ENCODE measurements around the gene GPATCH4.
"Not testable (repeated sequence)": the region's sequence is repeated elsewhere in the genome, so short reads cannot be mapped to it uniquely, and the experiment has no call there.

Gene GPATCH4

GRCh38 chr1:156625436-156626078 lies 24.3 kb upstream of the GPATCH4 start:
- DNase-seq, result no peak

GRCh38 chr1:156624814-156625435 lies 23.6 kb upstream of the GPATCH4 start:
- DNase-seq, result no peak

GRCh38 chr1:156623946-156624813 lies 22.9 kb upstream of the GPATCH4 start:
- no peak for DNase-seq

- DNase-seq, result no peak
Measured at GRCh38 chr1:156622581-156623297, 21.5 kb upstream of the GPATCH4 start.

GRCh38 chr1:156619582-156619955 lies 18.3 kb upstream of the GPATCH4 start:
- no peak for DNase-seq

GRCh38 chr1:156618853-156619581 lies 17.7 kb upstream of the GPATCH4 start, which contains the start of gene HAPLN2:
Gene HAPLN2, plus strand, starts transcription at chr1:156619415. Its CDS starts 4,076 bp downstream, at chr1:156623491.
- no peak for DNase-seq

- peak; percentile 16 for DNase-seq
Measured at GRCh38 chr1:156616463-156616862, 15.2 kb upstream of the GPATCH4 start.

- DNase-seq, result no peak
Measured at GRCh38 chr1:156615946-156616345, 14.7 kb upstream of the GPATCH4 start.

GRCh38 chr1:156612666-156613065 lies 11.4 kb upstream of the GPATCH4 start:
- no peak for DNase-seq

- not testable (repeated sequence) for DNase-seq
Measured at GRCh38 chr1:156610072-156610471, 8.8 kb upstream of the GPATCH4 start.

GRCh38 chr1:156608981-156609380 lies 7.7 kb upstream of the GPATCH4 start:
- DNase-seq, result no peak

GRCh38 chr1:156608036-156608674 lies 6.9 kb upstream of the GPATCH4 start:
- peak; percentile 63 for DNase-seq

- DNase-seq, result not testable (repeated sequence)
Measured at GRCh38 chr1:156607344-156607743, 6.1 kb upstream of the GPATCH4 start.

GRCh38 chr1:156602557-156602993 lies 1.3 kb upstream of the GPATCH4 start:
- no peak for DNase-seq

GRCh38 chr1:156601892-156602291 lies 613 bp upstream of the GPATCH4 start:
- no peak for DNase-seq

GRCh38 chr1:156600733-156601121 lies 552 bp downstream of the GPATCH4 start:
- DNase-seq, result peak; percentile 23

GRCh38 chr1:156599811-156600210 lies 1.5 kb downstream of the GPATCH4 start:
- no peak for DNase-seq

GRCh38 chr1:156598731-156599432 lies 2.4 kb downstream of the GPATCH4 start:
- no peak for DNase-seq

GRCh38 chr1:156598125-156598524 lies 3.2 kb downstream of the GPATCH4 start:
- DNase-seq, result no peak

GRCh38 chr1:156596426-156596825 lies 4.9 kb downstream of the GPATCH4 start:
- no peak for DNase-seq

- no peak for DNase-seq
Measured at GRCh38 chr1:156595016-156595415, 6.3 kb downstream of the GPATCH4 start.
